ENCODE results near the gene APRT. TPM values are rescaled to one million over a fixed set of nuclear protein-coding genes. Genes with fewer than 3 reads are reported as not detected.

The APRT gene
- total and polyA plus RNA-seq, 8 donors, result 38.8 to 88.2 (median 68.4) TPM

- Histone ChIP-seq H3K27me3 (no peaks in the 10 kb centered on the region), H3K9me3 (no peaks in the 10 kb centered on the region), H3K27ac (peak within 1 kb of the TSS; percentile 60 to 66 (median 62)), H3K36me3 (peaks cover 0 to 25% (median 3%) of the 10 kb centered on the region in 3 donors), H3K4me3 (peak within 1 kb of the TSS; percentile 65 to 99 (median 89)), H3K4me1 (peaks cover 0 to 10% (median 4%) of the 10 kb centered on the region in 3 donors)
- DNase-seq (peak; percentile 97 to 100 (median 100)), ATAC-seq (peak; percentile 93 to 98 (median 95)), FAIRE-seq (no peak)
- TF ChIP-seq CTCF (IDR thresholded peaks at IDR 0.05), result no peak
- WGBS, 2 donors, result 0% methylated on average over 76 to 87 of the region's 87 CpGs
- intact Hi-C loops (cut with DNase I), result no loop called here
Observed at GRCh38 chr16:88856828-88857727, 45.4 kb upstream of the APRT start, which contains the start of the genes GALNS and TRAPPC2L. Gene GALNS (minus strand): TSS chr16:88856947. CDS start chr16:88856877, 70 bp downstream. Gene TRAPPC2L (plus strand): TSS chr16:88857127. CDS start chr16:88857151, 24 bp downstream.

GRCh38 chr16:88856122-88856827, 44.5 kb upstream of the APRT start:
- intact Hi-C loops (cut with DNase I), result no loop called here
- Histone ChIP-seq H3K27ac (peak overlapping the region in 1 of 4 donors; percentile 63), H3K9me3 (no peaks in the 10 kb centered on the region), H3K4me1 (peaks cover 0 to 10% (median 4%) of the 10 kb centered on the region in 3 donors), H3K4me3 (peak overlapping the region; percentile 26 to 99 (median 82)), H3K36me3 (peaks cover 0 to 24% (median 3%) of the 10 kb centered on the region in 3 donors), H3K27me3 (no peaks in the 10 kb centered on the region)
- 13 to 14% methylated on average over 29 to 48 of the region's 53 CpGs for WGBS, 2 donors
- TF ChIP-seq CTCF (IDR thresholded peaks at IDR 0.05), result no peak
- FAIRE-seq, result no peak
- DNase-seq, result peak in 5 of 6 donors; percentile 35 to 84 (median 50)
- no peak for ATAC-seq

- H3K36me3 ChIP-seq, result peaks cover 0 to 20% (median 3%) of the 10 kb centered on the region in 3 donors
- no peak overlapping the region for H3K27ac ChIP-seq
- DNase-seq, result peak in 1 of 6 donors; percentile 71
- no peak for TF ChIP-seq CTCF (IDR thresholded peaks at IDR 0.05)
- no peaks in the 10 kb centered on the region for H3K27me3 ChIP-seq
- H3K4me1 ChIP-seq, result peaks cover 0 to 10% (median 4%) of the 10 kb centered on the region in 3 donors
- no peaks in the 10 kb centered on the region for H3K9me3 ChIP-seq
- WGBS, 2 donors, result 76 to 80% methylated on average over 13 of the region's 13 CpGs
- H3K4me3 ChIP-seq, result peak overlapping the region in 2 of 4 donors; percentile 99
- ATAC-seq, result no peak
- no peak for FAIRE-seq
- intact Hi-C loops (cut with DNase I), result no loop called here
Observed at GRCh38 chr16:88855736-88856121, 44.0 kb upstream of the APRT start.

GRCh38 chr16:88855176-88855575, 43.4 kb upstream of the APRT start:
- Histone ChIP-seq H3K27me3 (no peaks in the 10 kb centered on the region), H3K9me3 (no peaks in the 10 kb centered on the region), H3K4me3 (no peak overlapping the region), H3K36me3 (peaks cover 0 to 15% (median 0%) of the 10 kb centered on the region in 3 donors), H3K4me1 (peaks cover 0 to 10% (median 4%) of the 10 kb centered on the region in 3 donors), H3K27ac (no peak overlapping the region)
- 86% methylated on average over 8 of the region's 8 CpGs for WGBS, 2 donors
- TF ChIP-seq CTCF (IDR thresholded peaks at IDR 0.05), result no peak
- DNase-seq (no peak), FAIRE-seq (no peak), ATAC-seq (no peak)
- intact Hi-C loops (cut with DNase I), result no loop called here
